ENCODE data around the gene STK16.

The STK16 gene

GRCh38 chr2:219214141-219214540, 31.1 kb upstream of the STK16 start:
- no peak for DNase-seq

DNA sequence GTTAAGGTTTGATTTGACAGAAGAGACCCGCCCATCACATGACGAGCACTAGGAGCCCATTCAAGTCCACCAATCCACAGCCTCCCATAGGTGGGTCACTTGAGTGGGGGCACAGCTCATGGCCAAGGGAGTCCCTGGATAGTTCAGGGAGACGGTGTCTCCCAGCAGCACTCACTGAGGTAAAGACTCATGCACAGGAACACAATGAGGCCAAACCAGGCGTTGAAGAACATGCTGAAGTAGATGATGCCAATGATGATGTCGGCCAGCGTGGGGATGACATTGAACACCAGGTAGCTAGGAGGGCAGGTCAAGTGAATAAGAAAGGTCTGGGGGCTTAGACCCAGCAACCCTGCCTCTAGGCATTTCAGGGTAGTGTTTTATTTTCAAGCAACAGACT, 30.5 kb upstream of the STK16 start:
- DNase-seq = no peak

GRCh38 chr2:219215871-219216534, 29.3 kb upstream of the STK16 start:
- no peak for DNase-seq

DNA sequence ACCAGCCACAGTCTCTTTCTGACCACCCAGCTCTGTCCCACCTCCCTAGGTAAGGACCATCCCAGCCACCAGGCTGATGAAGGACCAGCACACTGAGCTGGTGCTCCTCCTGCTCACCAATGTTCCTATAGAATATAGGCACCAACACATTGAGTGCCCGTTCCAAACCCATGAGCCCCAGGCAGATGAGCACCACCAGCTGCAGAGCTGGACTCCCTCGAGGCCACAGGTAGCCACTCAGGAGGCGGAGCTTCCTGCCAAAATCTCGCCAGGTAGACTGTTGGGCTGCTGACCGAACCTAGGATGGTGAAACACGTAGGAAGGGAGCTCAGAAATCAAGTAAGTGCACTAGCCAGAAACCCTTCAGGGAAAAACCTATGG, 28.8 kb upstream of the STK16 start:
- no peak for DNase-seq

GRCh38 chr2:219218217-219218731, 27.0 kb upstream of the STK16 start:
- no peak for DNase-seq

DNA sequence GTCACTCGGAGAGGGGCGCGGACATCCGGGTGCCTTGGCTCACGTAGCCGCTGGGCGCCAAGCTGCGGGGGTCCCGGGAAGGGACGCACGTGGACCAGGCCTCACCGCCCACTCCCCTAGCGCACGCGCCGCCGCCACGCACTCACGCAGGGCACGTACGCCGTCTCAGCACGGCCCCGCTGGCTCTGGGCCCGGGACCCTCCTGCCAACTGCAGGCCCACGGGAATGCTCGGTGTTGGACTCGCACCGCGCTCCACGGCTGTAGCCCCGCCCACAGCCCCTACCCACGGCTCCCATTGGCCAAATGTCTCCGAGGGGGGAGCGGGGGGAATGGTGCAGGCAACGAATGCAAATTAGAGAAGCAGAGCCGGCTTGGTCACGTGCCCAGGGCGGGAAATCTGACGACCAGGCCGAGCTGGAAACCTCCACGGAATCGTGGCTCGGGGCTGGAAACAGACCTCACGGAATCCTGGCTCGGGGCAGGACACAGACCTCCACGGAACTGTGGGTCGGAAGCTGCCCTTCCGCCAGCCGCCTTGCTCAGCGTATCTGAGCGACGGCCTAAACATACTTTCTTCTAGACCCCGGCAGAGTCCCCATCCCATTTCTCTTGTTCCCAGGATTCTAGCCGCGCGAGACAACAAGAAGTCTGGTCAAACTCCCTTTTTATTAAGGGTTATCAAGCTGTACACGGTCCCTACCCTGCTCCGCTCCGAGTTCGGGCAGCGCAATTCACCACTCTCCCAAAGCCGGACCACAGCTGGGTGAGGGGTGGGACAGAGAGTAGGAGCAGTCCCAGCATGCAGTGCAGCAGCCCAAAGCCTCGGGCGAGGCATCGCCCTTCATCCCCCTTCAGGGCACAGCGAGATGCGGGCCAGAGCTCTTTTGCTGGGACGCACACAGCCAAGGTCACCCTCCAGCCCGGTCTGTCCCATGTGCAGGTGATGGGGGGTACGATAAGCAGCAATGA, 26.3 kb upstream of the STK16 start, which contains the start of gene ABCB6:
Gene ABCB6, minus strand, starts transcription at position 227 of the 970 bp plus-strand sequence. CDS start 285 bp downstream, outside the sequence.
- peak; percentile 87 for DNase-seq

GRCh38 chr2:219219784-219220532, 25.3 kb upstream of the STK16 start:
- no peak for DNase-seq

- no peak for DNase-seq
These were observed 24.5 kb upstream of the STK16 start for GRCh38 chr2:219220652-219221402.

- no peak for DNase-seq
These were observed 23.2 kb upstream of the STK16 start for GRCh38 chr2:219221957-219222518.

DNA sequence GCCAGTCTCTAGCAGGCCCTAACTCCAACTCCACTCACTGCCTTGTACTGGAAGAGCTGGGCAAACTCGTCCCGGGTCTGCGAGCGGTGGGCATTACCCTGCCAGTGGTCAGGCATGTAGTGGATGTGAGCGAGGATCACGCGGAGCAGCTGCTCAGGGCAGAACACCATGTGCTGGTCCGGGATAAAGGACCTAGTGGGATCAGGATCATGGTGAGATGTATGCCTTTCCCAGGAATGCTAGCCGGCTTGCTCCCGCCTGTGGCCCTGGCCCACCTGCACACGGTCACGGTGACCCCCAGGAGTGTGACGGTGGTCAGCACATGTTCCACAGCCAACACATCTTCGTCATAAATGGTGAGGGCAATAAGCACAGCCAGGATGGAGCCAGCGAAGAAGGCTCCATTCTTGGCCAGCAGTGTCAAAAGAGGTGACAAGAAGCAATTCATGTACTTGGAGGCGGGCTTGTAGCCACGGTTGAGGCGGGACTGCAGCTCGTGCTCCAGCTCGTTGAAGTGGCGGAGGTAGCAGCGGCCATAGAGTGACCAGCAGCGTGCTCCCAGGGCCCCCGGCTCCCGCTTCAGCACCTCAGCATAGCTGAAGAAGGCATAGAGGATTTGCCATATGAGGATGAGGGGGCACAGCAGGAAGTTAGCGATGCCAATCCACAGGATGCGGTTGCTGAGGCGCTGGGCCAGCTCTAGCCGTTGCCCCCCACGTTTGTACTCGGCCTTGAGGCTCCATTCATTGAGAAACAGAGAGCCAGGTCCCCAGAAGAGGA, 21.3 kb upstream of the STK16 start:
- no peak for DNase-seq

GRCh38 chr2:219225350-219225749, 19.9 kb upstream of the STK16 start:
- DNase-seq = no peak

DNA sequence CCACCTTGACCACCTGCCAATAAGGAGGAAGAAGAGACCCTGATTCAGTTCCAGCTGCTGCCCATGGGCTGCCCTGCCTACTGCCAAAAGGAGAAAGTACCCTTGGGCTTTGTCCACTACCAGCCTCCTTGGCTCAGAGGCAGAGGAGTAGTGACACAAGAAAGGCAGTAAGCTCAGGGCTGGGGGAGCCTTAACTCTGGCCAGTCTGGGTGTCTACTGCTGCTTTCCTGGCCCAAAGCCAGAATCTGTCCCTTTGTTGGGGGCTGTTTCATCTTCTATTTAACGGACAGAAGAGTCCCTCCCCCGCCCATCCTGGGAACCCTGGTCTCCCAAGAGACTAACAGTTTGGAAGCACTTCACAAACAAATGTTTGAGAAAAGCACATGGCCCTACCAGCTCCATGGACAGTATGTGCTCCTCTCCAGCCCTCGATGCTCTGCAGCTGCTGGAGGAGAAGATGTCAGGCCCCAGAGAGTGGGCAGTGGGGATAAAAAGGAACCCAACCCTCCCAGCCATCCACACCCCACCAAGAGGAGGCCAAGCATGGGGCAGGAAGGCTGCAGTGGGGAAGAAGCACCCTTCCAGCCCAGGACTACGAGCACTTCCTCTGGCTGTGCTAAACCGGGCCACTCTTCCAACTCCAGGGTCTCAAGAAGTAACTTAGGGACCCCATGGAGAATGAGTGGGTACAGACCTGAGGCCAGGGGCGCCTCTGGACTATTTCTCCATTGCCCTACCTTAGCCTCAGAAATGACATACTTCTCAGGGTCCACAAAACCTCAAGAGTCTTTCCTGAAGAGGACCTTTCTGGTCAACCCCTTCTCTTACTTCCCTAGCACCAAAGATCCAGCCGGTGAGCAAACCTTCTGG, 17.0 kb upstream of the STK16 start:
- DNase-seq = no peak

- DNase-seq = no peak
These were observed 16.4 kb upstream of the STK16 start for GRCh38 chr2:219228911-219229304.

DNA sequence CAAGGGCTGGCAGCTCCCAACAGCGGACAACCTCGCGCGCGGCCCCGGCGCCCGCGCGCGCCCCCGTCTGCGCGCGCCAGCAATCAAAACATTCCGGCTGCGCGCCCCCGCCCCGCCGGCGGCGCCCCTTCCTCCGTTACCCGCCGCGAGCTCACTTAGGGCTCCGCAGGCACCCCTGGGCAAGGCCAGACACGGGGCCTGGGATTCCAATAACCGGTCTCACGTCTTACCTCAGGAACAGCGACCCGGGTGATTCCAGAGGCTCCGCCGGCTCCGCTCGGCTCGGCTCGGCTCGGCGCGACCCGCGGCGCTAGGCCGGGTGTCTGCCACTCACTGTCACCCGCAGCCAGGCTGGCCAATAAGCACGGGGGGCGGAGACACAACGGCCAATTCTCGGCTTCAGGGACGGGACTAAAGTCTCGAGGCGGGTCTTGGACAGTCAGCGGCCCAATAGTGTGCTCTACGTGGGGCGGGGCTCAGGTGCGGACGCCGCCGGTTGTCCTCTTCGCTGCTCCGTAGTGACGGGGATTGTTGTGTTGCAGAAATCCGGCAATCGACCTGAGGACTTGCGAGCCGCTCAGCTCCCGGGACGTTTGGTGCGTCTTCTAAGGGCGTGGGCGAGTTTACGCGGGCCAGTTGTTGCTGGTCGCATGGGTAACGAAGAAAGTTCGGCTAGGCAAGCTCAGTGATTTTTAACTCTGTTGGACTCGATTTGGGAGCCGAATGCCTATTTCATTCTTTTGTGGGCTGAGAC, 15.8 kb upstream of the STK16 start, which contains the start of the genes ANKZF1 and ATG9A:
Gene ANKZF1, plus strand, starts transcription at position 502 of the 754 bp plus-strand sequence. CDS start 452 bp downstream, outside the sequence.
Gene ATG9A, minus strand, starts transcription at position 332 of the 754 bp plus-strand sequence. CDS start 1,612 bp downstream, outside the sequence.
- DNase-seq = peak; percentile 96

- DNase-seq = peak; percentile 45
These were observed 15.2 kb upstream of the STK16 start for GRCh38 chr2:219230059-219230540.

DNA sequence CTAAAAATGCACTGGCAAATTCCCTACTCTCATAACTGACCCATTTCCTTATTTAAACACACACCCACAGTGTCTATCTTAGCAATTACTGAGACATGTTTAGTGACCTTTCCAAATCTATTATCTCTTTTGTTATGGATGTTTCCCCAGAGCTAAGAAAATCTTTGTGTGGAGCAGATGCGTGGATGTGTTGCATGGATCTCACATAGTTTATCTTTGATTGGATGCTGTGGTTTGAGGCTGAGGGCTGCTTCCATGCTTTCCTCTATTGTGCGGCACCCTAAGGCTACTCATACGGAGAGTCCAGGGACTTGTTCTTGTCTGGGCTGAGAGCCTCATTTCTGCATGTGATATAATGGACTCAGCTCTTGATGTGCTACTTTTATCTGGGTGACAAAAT, 10.9 kb upstream of the STK16 start:
- no peak for DNase-seq

DNA sequence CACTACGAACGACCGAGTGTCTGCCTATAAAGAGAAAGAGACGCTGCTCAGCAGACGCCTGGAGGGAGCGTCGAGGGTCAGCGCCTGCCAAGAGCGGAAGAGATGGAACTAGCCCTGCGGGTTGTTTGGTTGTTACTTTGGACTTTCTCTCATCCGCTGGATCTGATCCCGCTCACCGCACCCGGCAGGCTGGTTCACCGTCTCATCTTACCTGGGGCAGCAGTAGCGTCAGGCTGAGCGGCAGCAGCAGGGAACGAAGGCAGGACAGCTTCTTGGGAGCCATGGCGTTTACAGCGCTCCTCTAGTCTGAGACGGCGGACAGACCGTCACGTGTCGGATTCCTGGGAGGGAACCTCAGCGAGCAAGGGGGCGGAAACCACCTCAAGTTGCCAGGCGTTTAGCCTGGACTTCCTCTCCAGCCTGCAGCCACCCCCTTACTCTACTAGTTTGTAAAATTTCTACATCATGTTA, 2.0 kb upstream of the STK16 start:
- DNase-seq = no peak

- DNase-seq = no peak
These were observed 511 bp upstream of the STK16 start for GRCh38 chr2:219244789-219245147.

DNA sequence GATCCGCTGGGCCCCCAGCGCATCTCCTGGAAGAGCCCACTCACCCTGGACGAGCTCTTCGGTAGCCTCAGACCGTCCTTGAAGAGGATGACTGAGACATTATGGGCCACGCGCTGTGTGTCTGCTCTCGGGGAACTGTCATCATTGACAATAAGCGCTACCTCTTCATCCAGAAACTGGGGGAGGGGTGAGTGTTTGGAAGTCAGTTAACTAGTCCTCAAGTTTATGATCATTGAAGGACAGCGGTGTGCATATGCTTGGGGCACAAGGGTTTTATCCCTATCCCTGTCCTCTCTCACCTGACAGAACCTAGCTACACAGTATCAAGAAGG, 586 bp downstream of the STK16 start:
- DNase-seq = no peak

Measured in activated T-cell treated with anti-CD3 and anti-CD28 coated beads, Interleukin-2, amount 50 U/mL, for 1 hour (primary cell).